ENCODE results near the gene OR9G1. TPM values are rescaled to one million over a fixed set of nuclear protein-coding genes. Genes with fewer than 3 reads are reported as not detected.

The OR9G1 gene
- total and polyA plus RNA-seq, 2 of the 8 experiments (the other 6 are each of a cell fraction or from before 2014, with no cell fraction given), result not detected

- 91% methylated on average over 6 of the region's 6 CpGs; no CpG with 5 or more reads in 1 of the 2 experiments for WGBS, 2 experiments (ENCODE audit: extremely low coverage in 1 of 2, insufficient coverage in 1 of 2, insufficient read length in 1 of 2, insufficient replicate concordance in 2 of 2, low coverage in 1 of 2, low lambda C conversion rate in 2 of 2, missing lambda C conversion rate in 1 of 2)
- no peak for TF ChIP-seq BACH1 (IDR thresholded peaks at IDR 0.05; ENCODE audit: low read length)
Observed at GRCh38 chr11:56716379-56716854, 17.5 kb downstream of the OR9G1 start.

More at GRCh38 chr11:56716379-56716854, 17.5 kb downstream of the OR9G1 start:
- no peaks in the 10 kb centered on the region for H3K79me2 ChIP-seq (ENCODE audit: control insufficient read depth in 1 of 2, insufficient read depth in 2 of 2, low read length in 2 of 2)
- no peak overlapping the region for H2AK5ac ChIP-seq (ENCODE audit: low read depth, low read length)
- no peaks in the 10 kb centered on the region for H4K20me1 ChIP-seq (replicated peaks in 1 of 2; ENCODE audit: control insufficient read depth in 1 of 2, insufficient read depth in 2 of 2, low read length in 2 of 2)
- no peaks in the 10 kb centered on the region for H3K79me1 ChIP-seq (ENCODE audit: low read depth, low read length)
- H2AFZ ChIP-seq (ENCODE audit: low read length), result no peak overlapping the region
- H3K4ac ChIP-seq (replicated peaks; ENCODE audit: insufficient read length, low read depth, low read length), result no peak overlapping the region
- no peak overlapping the region for H3K4me3 ChIP-seq (ENCODE audit: extremely low read depth in 1 of 4, insufficient read depth in 2 of 4, low read depth in 3 of 4, low read length in 4 of 4)
- no peak overlapping the region for H3K23ac ChIP-seq (ENCODE audit: insufficient read length)
- no peak overlapping the region for H2BK120ac ChIP-seq (replicated peaks; ENCODE audit: low read depth, low read length)
- no peak overlapping the region for H4K91ac ChIP-seq (replicated peaks; ENCODE audit: insufficient read length, low read length)
- no peak overlapping the region for H2BK5ac ChIP-seq (ENCODE audit: low read depth, low read length)
- no peak overlapping the region for H3K9ac ChIP-seq (replicated peaks in 1 of 4; ENCODE audit: extremely low read depth in 1 of 4, low read depth in 3 of 4, low read length in 3 of 4)
- no peak overlapping the region for H2BK12ac ChIP-seq (ENCODE audit: low read depth, low read length)
- H3K36me3 ChIP-seq (ENCODE audit: control insufficient read depth in 2 of 4, insufficient read depth in 4 of 4, low read length in 3 of 4), result no peaks in the 10 kb centered on the region
- H3K4me1 ChIP-seq (replicated peaks in 1 of 4; ENCODE audit: control insufficient read depth in 3 of 4, insufficient read depth in 4 of 4, low read length in 3 of 4), result no peaks in the 10 kb centered on the region
- H3K18ac ChIP-seq (ENCODE audit: extremely low read depth, low read length), result no peak overlapping the region
- H4K5ac ChIP-seq (ENCODE audit: insufficient read length, low read depth, low read length), result no peak overlapping the region
- FAIRE-seq (no peak), DNase-seq (ENCODE audit: low read depth in 1 of 2, low spot score in 2 of 2) (no peak)
- H3K56ac ChIP-seq (replicated peaks; ENCODE audit: insufficient read length, low read depth, low read length), result no peak overlapping the region
- no peak overlapping the region for H3K14ac ChIP-seq (ENCODE audit: insufficient read length)
- H4K8ac ChIP-seq (ENCODE audit: extremely low read depth, insufficient read depth, low read length), result no peak overlapping the region
- H3K27ac ChIP-seq (ENCODE audit: low read depth, low read length), result no peak overlapping the region
- no peak overlapping the region for H2BK15ac ChIP-seq (ENCODE audit: low read length)
- H2BK20ac ChIP-seq (ENCODE audit: low read length), result no peak overlapping the region
- POLR2A ChIA-PET (ENCODE audit: partially characterized antibody), result no interaction called here
- H3K27me3 ChIP-seq (replicated peaks in 1 of 4; ENCODE audit: control insufficient read depth in 3 of 4, extremely low read depth in 1 of 4, insufficient read depth in 3 of 4, low read length in 3 of 4), result no peaks in the 10 kb centered on the region
- H3K9me3 ChIP-seq (ENCODE audit: insufficient read depth in 2 of 2, low read depth in 1 of 2, low read length in 1 of 2), result no peaks in the 10 kb centered on the region
- H3K23me2 ChIP-seq (ENCODE audit: low read depth, low read length), result no peaks in the 10 kb centered on the region
- CTCF ChIA-PET (ENCODE audit: partially characterized antibody), result interaction anchor here (1.2 kb wide), 1 partner anchor 10 kb away, joined by 3 read pairs; no protein-coding TSS in a partner anchor
- H3K4me2 ChIP-seq (ENCODE audit: insufficient read depth in 1 of 2, low read depth in 2 of 2, low read length in 2 of 2), result no peak overlapping the region

Data from H1 (cell line).